HepG2 (cell line): ENCODE measurements around the gene CELSR2. TPM values are rescaled to one million over a fixed set of nuclear protein-coding genes. Genes with fewer than 3 reads are reported as not detected.

Experiments used
- ASH2L ChIP-seq: fragments of 300-600, 200-600 bp; sonication (generic); IDR thresholded peaks from 2 replicates; pipeline ENCODE4 v1.7.0; 2017; ENCODE audit warnings: low read depth, mild to moderate bottlenecking, moderate library complexity, mixed read lengths, low read length; ENCODE audit not compliant: insufficient read length
- ATAD3A ChIP-seq: sonication (generic); formaldehyde crosslinking; IDR thresholded peaks from 2 replicates; pipeline ENCODE4 v1.4.0; 2020; ENCODE audit warnings: missing genetic modification reagents
- CC2D1A ChIP-seq: sonication (generic); formaldehyde crosslinking; IDR thresholded peaks from 2 replicates; pipeline ENCODE4 v1.8.1; 2023; ENCODE audit warnings: mild to moderate bottlenecking, missing genetic modification reagents
- FOXP4 ChIP-seq: sonication (generic); formaldehyde crosslinking; IDR thresholded peaks from 2 replicates; pipeline ENCODE4 v1.4.0; 2020; ENCODE audit warnings: missing genetic modification reagents
- MTF2 ChIP-seq: sonication (generic); formaldehyde crosslinking; IDR thresholded peaks from 2 replicates; pipeline ENCODE4 v1.5.0; 2020; ENCODE audit warnings: missing genetic modification reagents, borderline replicate concordance
- SMAD1 ChIP-seq: sonication (generic); formaldehyde crosslinking; IDR thresholded peaks from 2 replicates; pipeline ENCODE4 v1.4.0; 2020; ENCODE audit warnings: missing genetic modification reagents, low read depth, mild to moderate bottlenecking, borderline replicate concordance
- SNAPC2 ChIP-seq: sonication (generic); formaldehyde crosslinking; IDR thresholded peaks from 2 replicates; pipeline ENCODE4 v1.8.1; 2022; ENCODE audit warnings: mild to moderate bottlenecking, missing genetic modification reagents
- ZHX1 ChIP-seq: sonication (generic); formaldehyde crosslinking; IDR thresholded peaks from 2 replicates; pipeline ENCODE4 v1.8.1; 2022; ENCODE audit warnings: low read depth, mild to moderate bottlenecking, missing genetic modification reagents
- ZNF180 ChIP-seq: sonication (generic); formaldehyde crosslinking; IDR thresholded peaks from 2 replicates; pipeline ENCODE4 v1.4.0; 2020; ENCODE audit warnings: low read depth, missing genetic modification reagents, borderline replicate concordance
- ZNF260 ChIP-seq: sonication (generic); formaldehyde crosslinking; IDR thresholded peaks from 2 replicates; pipeline ENCODE4 v1.4.0; 2020; ENCODE audit warnings: missing genetic modification reagents, low read depth, mild to moderate bottlenecking, borderline replicate concordance
- ZNF30 ChIP-seq: sonication (generic); formaldehyde crosslinking; IDR thresholded peaks from 2 replicates; pipeline ENCODE4 v1.5.0; 2020; ENCODE audit warnings: mild to moderate bottlenecking, missing genetic modification reagents
- ZNF513 ChIP-seq: sonication (generic); formaldehyde crosslinking; conservative IDR thresholded peaks from 2 replicates; pipeline ENCODE4 v1.5.0; 2020; ENCODE audit warnings: missing genetic modification reagents
- ZNF652 ChIP-seq: IDR thresholded peaks from 2 replicates; pipeline ENCODE4 v1.6.1; 2016; ENCODE audit warnings: low read depth, borderline replicate concordance
- ZSCAN29 ChIP-seq: sonication (generic); formaldehyde crosslinking; conservative IDR thresholded peaks from 2 replicates; pipeline ENCODE4 v1.4.0; 2020; ENCODE audit warnings: mild to moderate bottlenecking, missing genetic modification reagents
- ZSCAN31 ChIP-seq: sonication (generic); formaldehyde crosslinking; IDR thresholded peaks from 2 replicates; pipeline ENCODE4 v1.5.0; 2020; ENCODE audit warnings: low read depth, mild to moderate bottlenecking, missing genetic modification reagents
- polyA plus RNA-seq, 8 experiments: library from polyadenylated mRNA; depleted of rRNA in 3 of 8; stranded (reverse) in 7 of 8; unstranded in 1 of 8; fragments of >200 nt; fragmentation: Illumina TruSeq in 4 of 8; extraction: Trizol in 4 of 8; gene quantifications; 2 replicates each; pipeline versions ENCODE4 v1.2.1 to v1.2.3, GENCODE V29; 2011 to 2016; ENCODE audit warnings: low read depth in 4 of 8, missing spikeins in 1 of 8, mixed read lengths in 1 of 8; ENCODE audit not compliant: insufficient read depth in 1 of 8
- total RNA-seq, 5 experiments: library from RNA; depleted of rRNA; stranded (reverse); fragments of >200 nt; fragmentation: Illumina TruSeq; extraction: Trizol; gene quantifications; 2 replicates each; pipeline ENCODE4 v1.2.3, GENCODE V29; 2016; ENCODE audit warnings: low read depth in 1 of 5
- TF ChIP-seq, protein P1 (sequence below): IDR thresholded peaks from 2 replicates; pipeline ENCODE4 v1.4.0; 2020; ENCODE audit warnings: mild to moderate bottlenecking, missing genetic modification reagents

Gene CELSR2
- total and polyA plus RNA-seq, 2 of the 13 experiments (the other 11 are each of a cell fraction or from before 2014, with no cell fraction given), result 4.0 to 6.6 TPM

GRCh38 chr1:109263597-109264378, 14.4 kb downstream of the CELSR2 start (continued):
- TF ChIP-seq, protein P1, sequence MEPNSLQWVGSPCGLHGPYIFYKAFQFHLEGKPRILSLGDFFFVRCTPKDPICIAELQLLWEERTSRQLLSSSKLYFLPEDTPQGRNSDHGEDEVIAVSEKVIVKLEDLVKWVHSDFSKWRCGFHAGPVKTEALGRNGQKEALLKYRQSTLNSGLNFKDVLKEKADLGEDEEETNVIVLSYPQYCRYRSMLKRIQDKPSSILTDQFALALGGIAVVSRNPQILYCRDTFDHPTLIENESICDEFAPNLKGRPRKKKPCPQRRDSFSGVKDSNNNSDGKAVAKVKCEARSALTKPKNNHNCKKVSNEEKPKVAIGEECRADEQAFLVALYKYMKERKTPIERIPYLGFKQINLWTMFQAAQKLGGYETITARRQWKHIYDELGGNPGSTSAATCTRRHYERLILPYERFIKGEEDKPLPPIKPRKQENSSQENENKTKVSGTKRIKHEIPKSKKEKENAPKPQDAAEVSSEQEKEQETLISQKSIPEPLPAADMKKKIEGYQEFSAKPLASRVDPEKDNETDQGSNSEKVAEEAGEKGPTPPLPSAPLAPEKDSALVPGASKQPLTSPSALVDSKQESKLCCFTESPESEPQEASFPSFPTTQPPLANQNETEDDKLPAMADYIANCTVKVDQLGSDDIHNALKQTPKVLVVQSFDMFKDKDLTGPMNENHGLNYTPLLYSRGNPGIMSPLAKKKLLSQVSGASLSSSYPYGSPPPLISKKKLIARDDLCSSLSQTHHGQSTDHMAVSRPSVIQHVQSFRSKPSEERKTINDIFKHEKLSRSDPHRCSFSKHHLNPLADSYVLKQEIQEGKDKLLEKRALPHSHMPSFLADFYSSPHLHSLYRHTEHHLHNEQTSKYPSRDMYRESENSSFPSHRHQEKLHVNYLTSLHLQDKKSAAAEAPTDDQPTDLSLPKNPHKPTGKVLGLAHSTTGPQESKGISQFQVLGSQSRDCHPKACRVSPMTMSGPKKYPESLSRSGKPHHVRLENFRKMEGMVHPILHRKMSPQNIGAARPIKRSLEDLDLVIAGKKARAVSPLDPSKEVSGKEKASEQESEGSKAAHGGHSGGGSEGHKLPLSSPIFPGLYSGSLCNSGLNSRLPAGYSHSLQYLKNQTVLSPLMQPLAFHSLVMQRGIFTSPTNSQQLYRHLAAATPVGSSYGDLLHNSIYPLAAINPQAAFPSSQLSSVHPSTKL (CRISPR knock-in tag), result peak; percentile 75
- no peak for TF ChIP-seq ZNF180 (CRISPR knock-in tag)
- no peak for TF ChIP-seq ZNF30 (CRISPR knock-in tag)
- no peak for TF ChIP-seq ZNF260 (CRISPR knock-in tag)
- no peak for TF ChIP-seq SNAPC2 (CRISPR knock-in tag)
- TF ChIP-seq ZSCAN29, result peak; percentile 90; the same call in 1 of the 2 replicates
- no peak; the same call in 1 of the 2 replicates for TF ChIP-seq ZSCAN31 (CRISPR knock-in tag)
- no peak for TF ChIP-seq CC2D1A
- TF ChIP-seq ZNF513, result no peak
- peak; percentile 77 for TF ChIP-seq ZHX1 (CRISPR knock-in tag)
- peak; percentile 66 for TF ChIP-seq ZNF652 (CRISPR knock-in tag)
- 0 out of 2 replicates have a peak, but pooled peaks have one; percentile 33 for TF ChIP-seq FOXP4 (CRISPR knock-in tag)
- TF ChIP-seq SMAD1, result no peak; the same call in 1 of the 2 replicates
- no peak for TF ChIP-seq MTF2 (CRISPR knock-in tag)
- TF ChIP-seq ATAD3A, result no peak
- TF ChIP-seq ASH2L, result peak; percentile 30
